ENCODE results near the gene SMC5. TPM values are rescaled to one million over a fixed set of nuclear protein-coding genes. Genes with fewer than 3 reads are reported as not detected.
A peak's percentile ranks its signal among the peaks of the same experiment; 100 is the strongest.

SMC5 gene
- total RNA-seq, 1 donor from 2014 or later: 56.2 TPM

DNA sequence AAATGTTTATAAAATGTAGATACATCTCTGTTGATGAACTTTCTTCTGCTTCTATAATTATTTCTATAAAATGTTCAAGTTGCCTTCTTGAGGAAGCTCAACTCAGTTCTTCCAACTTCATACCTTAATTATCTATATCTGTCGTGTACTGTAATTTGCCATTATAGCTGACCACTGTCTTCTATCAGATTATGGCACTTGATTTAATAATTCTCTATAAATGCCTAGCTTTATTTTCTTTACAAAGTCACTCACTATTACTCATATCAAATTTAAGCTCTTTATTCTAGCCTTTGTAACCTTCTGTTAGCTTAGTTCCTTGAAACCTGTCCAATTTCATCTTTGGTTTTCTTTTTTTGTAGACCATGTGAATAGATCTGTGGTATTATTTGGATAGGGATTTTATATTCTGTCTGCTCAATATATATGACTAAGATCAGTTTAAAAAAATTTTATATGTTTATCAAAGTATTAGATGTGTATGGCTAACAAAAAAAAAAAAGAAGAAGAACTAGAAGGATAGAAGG is 39.5 kb downstream of the SMC5 start:
- peaks cover 66% of the 10 kb centered on the region for H3K36me3 Mint-ChIP-seq
- H3K27ac Mint-ChIP-seq: no peak overlapping the region
- TF ChIP-seq, protein P1, sequence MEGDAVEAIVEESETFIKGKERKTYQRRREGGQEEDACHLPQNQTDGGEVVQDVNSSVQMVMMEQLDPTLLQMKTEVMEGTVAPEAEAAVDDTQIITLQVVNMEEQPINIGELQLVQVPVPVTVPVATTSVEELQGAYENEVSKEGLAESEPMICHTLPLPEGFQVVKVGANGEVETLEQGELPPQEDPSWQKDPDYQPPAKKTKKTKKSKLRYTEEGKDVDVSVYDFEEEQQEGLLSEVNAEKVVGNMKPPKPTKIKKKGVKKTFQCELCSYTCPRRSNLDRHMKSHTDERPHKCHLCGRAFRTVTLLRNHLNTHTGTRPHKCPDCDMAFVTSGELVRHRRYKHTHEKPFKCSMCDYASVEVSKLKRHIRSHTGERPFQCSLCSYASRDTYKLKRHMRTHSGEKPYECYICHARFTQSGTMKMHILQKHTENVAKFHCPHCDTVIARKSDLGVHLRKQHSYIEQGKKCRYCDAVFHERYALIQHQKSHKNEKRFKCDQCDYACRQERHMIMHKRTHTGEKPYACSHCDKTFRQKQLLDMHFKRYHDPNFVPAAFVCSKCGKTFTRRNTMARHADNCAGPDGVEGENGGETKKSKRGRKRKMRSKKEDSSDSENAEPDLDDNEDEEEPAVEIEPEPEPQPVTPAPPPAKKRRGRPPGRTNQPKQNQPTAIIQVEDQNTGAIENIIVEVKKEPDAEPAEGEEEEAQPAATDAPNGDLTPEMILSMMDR (IDR thresholded peaks at IDR 0.05; ENCODE audit: unreplicated experiment): no peak
- no peaks in the 10 kb centered on the region for H3K27me3 Mint-ChIP-seq (ENCODE audit: low read depth)
- H3K4me3 Mint-ChIP-seq: no peak overlapping the region
- H3K9me3 Mint-ChIP-seq: peaks cover 42% of the 10 kb centered on the region
- H3K4me1 Mint-ChIP-seq: no peaks in the 10 kb centered on the region
- no peak for DNase-seq (ENCODE audit: low spot score in 2 of 2, unreplicated experiment in 2 of 2)

- H3K9me3 Mint-ChIP-seq: peaks cover 29% of the 10 kb centered on the region
- no peaks in the 10 kb centered on the region for H3K27me3 Mint-ChIP-seq (ENCODE audit: low read depth)
- no peak overlapping the region for H3K27ac Mint-ChIP-seq
- peaks cover 59% of the 10 kb centered on the region for H3K36me3 Mint-ChIP-seq
- H3K4me3 Mint-ChIP-seq: no peak overlapping the region
- TF ChIP-seq, protein P1 (IDR thresholded peaks at IDR 0.05; ENCODE audit: unreplicated experiment): no peak
- no peak for DNase-seq (ENCODE audit: low spot score in 2 of 2, unreplicated experiment in 2 of 2)
- H3K4me1 Mint-ChIP-seq: no peaks in the 10 kb centered on the region
These were observed 44.5 kb downstream of the SMC5 start for GRCh38 chr9:70303268-70303667.

- Mint-ChIP-seq H3K4me1 (no peaks in the 10 kb centered on the region), H3K4me3 (no peak overlapping the region), H3K9me3 (peaks cover 25% of the 10 kb centered on the region), H3K27me3 (ENCODE audit: low read depth) (no peaks in the 10 kb centered on the region), H3K27ac (no peak overlapping the region), H3K36me3 (peaks cover 58% of the 10 kb centered on the region)
- TF ChIP-seq, protein P1 (IDR thresholded peaks at IDR 0.05; ENCODE audit: unreplicated experiment): no peak
- DNase-seq (ENCODE audit: low spot score in 2 of 2, unreplicated experiment in 2 of 2): no peak
These were observed 46.0 kb downstream of the SMC5 start for GRCh38 chr9:70304810-70305209.

GRCh38 chr9:70315389-70315788 is 56.6 kb downstream of the SMC5 start:
- H3K27ac Mint-ChIP-seq: no peak overlapping the region
- TF ChIP-seq, protein P1 (IDR thresholded peaks at IDR 0.05; ENCODE audit: unreplicated experiment): no peak
- H3K4me1 Mint-ChIP-seq: no peaks in the 10 kb centered on the region
- no peak for DNase-seq (ENCODE audit: low spot score in 2 of 2, unreplicated experiment in 2 of 2)
- no peak overlapping the region for H3K4me3 Mint-ChIP-seq
- no peaks in the 10 kb centered on the region for H3K27me3 Mint-ChIP-seq (ENCODE audit: low read depth)
- H3K9me3 Mint-ChIP-seq: peaks cover 7% of the 10 kb centered on the region
- H3K36me3 Mint-ChIP-seq: peaks cover 41% of the 10 kb centered on the region

DNA sequence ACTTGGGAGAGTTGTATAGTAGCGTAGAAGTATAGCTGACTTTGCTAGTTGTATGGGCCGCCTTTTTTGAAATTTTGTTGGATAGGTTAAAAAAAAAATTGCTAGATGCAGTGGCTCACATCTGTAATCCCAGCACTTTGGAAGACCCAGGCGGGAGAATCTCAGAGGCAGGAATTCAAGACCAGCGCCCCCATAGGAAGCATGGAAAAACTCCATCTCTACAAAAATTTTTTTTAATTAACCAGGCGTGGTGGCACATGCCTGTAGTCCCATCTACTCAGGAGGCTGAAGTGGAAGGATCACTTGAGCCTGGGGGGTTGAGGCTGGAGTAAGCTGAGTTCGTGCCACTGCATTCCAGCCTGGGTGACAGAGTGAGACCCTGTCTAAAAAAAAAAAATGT is 59.2 kb downstream of the SMC5 start:
- peaks cover 30% of the 10 kb centered on the region for H3K36me3 Mint-ChIP-seq
- H3K9me3 Mint-ChIP-seq: no peaks in the 10 kb centered on the region
- TF ChIP-seq, protein P1 (IDR thresholded peaks at IDR 0.05; ENCODE audit: unreplicated experiment): peak; percentile 29
- H3K4me1 Mint-ChIP-seq: no peaks in the 10 kb centered on the region
- no peak overlapping the region for H3K4me3 Mint-ChIP-seq
- H3K27me3 Mint-ChIP-seq (ENCODE audit: low read depth): no peaks in the 10 kb centered on the region
- no peak for DNase-seq (ENCODE audit: low spot score in 2 of 2, unreplicated experiment in 2 of 2)
- H3K27ac Mint-ChIP-seq: no peak overlapping the region

- Mint-ChIP-seq H3K4me1 (no peaks in the 10 kb centered on the region), H3K36me3 (peaks cover 46% of the 10 kb centered on the region), H3K27ac (no peak overlapping the region), H3K27me3 (ENCODE audit: low read depth) (no peaks in the 10 kb centered on the region), H3K9me3 (peaks cover 2% of the 10 kb centered on the region), H3K4me3 (no peak overlapping the region)
- TF ChIP-seq, protein P1 (IDR thresholded peaks at IDR 0.05; ENCODE audit: unreplicated experiment): no peak
- no peak for DNase-seq (ENCODE audit: low spot score in 2 of 2, unreplicated experiment in 2 of 2)
These were observed 63.3 kb downstream of the SMC5 start for GRCh38 chr9:70322096-70322495.
